Measurements from ENCODE around the gene PHKB.
A peak's percentile ranks its signal among the peaks of the same experiment; 100 is the strongest.
"Not testable (repeated sequence)": the region's sequence is repeated elsewhere in the genome, so short reads cannot be mapped to it uniquely, and the experiment has no call there.

The PHKB gene

GRCh38 chr16:47631131-47631530 is 170.0 kb downstream of the PHKB start:
- DNase-seq: no peak

DNA sequence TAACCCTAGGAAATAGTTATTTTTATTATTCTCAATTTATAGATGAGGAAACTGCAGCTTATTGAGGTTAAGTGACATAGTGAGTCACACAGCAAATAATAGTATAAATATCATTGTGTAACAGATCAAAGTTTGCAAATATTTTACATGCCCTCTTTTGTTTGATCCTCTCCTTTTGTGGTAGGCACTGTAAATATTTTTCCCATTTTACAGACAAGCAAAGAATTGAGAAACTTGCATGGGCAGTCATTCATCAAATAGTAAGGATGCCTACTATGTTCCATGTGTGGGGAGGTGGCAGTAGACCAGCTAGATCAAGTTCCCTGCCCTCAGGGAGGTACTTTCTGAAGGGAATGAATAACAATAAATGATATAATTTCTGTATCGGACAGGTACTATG is 173.0 kb downstream of the PHKB start:
- no peak for DNase-seq

DNA sequence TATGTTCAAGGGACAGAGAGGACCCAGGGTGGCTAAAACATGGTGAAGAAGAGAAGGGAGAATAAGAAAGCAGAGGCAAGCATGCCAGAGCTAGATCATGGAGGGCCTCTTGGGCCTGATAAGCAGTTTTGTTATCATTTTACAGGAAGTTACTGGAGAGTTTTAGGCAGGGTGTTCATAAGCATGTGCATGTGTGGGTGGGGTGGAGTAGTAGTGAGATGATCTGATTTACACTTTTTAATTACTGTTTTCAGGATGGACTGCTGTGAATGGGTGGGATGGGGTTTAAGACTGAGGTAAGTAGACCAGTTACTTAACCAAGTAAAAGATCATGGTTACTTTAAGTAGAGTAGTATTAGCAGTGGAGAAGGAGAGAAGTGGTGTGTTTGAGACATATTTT is 173.6 kb downstream of the PHKB start:
- no peak for DNase-seq

- DNase-seq: no peak
These were observed 175.5 kb downstream of the PHKB start for GRCh38 chr16:47636501-47637099.

- DNase-seq: no peak
These were observed 177.0 kb downstream of the PHKB start for GRCh38 chr16:47638175-47638574.

GRCh38 chr16:47640661-47641060 is 179.5 kb downstream of the PHKB start:
- DNase-seq: no peak

DNA sequence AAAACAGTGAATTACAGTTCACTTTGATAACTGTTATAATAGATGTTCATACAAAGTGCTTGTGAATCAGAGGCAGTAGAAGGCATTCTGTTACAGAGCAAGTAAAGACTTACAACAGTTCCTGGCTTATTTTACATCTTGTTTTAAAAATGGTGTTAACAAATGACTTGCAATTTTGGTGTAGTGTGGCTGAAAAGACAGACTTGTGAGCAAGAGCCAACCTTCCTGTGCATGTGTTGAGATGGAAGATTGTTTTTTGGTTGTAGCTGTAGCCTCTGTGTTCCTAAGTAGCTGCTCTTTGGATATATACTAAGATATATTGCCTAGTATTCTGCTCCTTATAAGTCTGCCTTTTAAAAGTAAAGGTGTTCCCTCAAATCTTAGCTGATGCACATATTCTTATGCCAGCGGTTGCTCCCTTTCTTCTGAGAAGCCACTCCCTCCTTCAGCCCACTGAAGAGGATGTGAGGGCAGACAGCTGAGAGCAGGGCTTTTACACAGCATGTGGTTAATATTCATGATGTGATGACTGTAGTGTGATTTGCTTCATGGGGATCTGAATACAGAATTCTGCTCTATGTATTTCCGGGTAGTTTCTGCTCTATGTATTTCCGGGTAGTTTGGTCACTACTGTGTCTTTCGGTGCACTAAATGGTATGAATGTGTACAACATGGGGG is 182.3 kb downstream of the PHKB start:
- peak; percentile 18 for DNase-seq

DNA sequence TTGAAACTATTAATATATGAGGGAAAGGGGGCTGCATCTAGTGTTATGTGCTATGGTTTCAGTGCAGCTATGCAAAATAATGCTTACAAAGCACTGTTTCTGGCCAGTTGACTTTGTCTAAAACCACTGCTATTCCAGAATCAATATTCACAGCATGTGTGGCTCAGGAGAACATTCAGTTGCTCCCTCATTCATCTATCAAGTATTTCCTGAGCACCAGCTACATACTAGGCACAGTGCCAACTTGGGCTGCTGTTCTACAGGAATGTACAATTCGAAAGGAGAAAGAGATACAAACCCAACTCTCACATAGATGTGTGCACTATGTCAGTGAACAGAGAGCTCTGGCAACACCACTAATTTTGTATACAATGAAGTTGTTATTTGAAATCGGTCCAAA is 183.0 kb downstream of the PHKB start:
- no peak for DNase-seq

- peak; percentile 5 for DNase-seq
These were observed 183.5 kb downstream of the PHKB start for GRCh38 chr16:47644661-47645060.

DNA sequence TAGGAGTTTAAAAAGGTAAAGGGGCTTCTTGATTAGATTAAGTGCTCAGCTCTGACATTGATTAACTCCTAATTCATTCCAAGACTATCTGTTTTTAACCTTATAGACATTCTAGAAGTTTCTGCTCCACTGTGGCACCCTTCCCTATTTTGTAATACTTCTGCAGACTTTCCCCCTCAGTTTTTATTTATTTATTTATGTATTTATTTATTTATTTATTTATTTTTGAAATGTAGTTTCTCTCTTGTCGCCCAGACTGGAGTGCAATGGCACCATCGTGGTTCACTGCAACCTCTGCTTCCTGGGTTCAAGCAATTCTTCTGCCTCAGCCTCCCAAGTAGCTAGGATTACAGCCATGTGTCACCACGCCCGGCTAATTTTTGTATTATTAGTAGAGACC is 185.8 kb downstream of the PHKB start:
- DNase-seq: no peak

- DNase-seq: no peak
These were observed 195.9 kb downstream of the PHKB start for GRCh38 chr16:47657032-47657431.

DNA sequence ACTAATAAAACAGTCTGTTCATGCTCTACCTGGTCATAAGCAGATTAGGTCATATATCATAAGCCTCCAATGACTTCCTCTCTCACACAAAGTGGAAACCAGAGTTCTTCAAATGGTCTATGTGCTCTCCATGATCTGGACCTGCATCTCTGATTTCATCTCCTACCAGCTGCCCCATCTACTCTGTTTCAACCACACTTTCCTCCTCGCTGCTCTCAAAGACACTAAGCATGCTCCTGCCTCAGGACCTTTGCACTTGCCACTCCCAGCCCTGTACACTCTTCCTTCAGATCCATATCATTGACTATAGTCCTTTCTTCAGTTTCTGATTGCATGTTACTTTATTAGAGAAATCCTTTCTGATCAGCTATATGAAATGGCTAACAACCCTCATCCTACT is 196.8 kb downstream of the PHKB start:
- DNase-seq: no peak

GRCh38 chr16:47660540-47660939 is 199.4 kb downstream of the PHKB start:
- DNase-seq: peak; percentile 10

DNA sequence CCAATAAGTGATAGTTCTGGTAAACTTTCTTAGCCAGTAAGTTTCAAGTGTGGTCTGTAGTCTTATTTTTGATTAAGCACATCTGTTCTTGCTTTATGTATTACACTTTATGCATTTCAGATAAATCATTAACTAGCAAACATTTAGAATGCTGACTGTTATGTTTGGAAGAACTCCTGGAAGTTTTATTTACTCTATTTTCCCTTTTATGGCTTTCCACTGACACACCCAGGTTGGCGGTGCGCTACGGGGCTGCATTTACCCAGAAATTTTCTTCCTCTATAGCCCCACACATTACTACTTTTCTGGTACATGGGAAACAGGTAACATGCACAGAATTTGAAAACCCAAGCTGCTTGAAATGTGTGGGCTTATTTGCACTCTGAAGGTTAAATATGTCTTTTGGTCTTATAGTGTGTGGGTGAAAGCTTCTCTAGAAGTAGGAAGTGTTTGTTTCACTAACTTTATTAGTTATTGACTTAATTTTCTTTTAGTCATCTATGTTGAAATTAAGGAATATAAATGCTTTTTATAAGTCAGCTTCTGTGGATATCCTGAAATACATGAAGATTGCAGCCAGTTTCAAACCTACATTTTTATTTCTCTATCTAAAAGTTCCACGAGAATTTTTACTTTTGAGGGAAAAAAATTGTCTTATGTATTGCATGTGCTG is 203.7 kb downstream of the PHKB start:
- no peak for DNase-seq

GRCh38 chr16:47666434-47666833 is 205.3 kb downstream of the PHKB start:
- DNase-seq: no peak

GRCh38 chr16:47667956-47668355 is 206.8 kb downstream of the PHKB start:
- no peak for DNase-seq

- no peak for DNase-seq
These were observed 211.3 kb downstream of the PHKB start for GRCh38 chr16:47672475-47672874.

- DNase-seq: no peak
These were observed 215.6 kb downstream of the PHKB start for GRCh38 chr16:47676635-47677177.

DNA sequence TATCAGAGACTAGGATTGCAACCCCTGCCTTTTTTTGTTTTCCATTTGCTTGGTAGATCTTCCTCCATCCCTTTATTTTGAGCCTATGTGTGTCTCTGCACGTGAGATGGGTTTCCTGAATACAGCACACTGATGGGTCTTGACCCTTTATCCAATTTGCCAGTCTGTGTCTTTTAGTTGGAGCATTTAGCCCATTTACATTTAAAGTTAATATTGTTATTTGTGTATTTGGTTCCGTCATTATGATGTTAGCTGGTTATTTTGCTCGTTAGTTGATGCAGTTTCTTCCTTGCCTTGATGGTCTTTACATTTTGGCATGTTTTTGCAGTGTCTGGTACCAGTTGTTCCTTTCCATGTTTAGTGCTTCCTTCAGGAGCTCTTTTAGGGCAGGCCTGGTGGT is 220.4 kb downstream of the PHKB start:
- DNase-seq: not testable (repeated sequence)

GRCh38 chr16:47687694-47688093 is 226.6 kb downstream of the PHKB start:
- DNase-seq: no peak

- DNase-seq: no peak
These were observed 232.1 kb downstream of the PHKB start for GRCh38 chr16:47693226-47693625.

DNA sequence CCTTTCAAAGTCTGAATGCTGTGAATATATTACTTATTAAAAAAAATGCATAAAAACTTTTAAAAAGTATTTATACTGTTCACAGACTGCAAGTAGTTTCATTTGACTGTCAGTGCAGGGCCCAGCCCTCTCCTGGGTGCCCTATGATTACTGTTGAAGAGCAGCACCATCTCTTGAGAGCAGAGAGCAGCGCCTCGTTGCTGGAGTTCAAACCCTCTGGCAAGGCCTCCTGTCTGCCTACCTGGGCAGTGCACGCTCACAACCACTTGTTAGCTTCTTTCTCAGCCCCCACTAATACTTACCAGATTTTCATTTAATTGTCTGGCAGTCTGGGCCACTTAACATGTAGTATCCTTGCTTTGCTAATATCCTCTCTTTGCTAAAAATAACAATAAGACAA is 233.4 kb downstream of the PHKB start:
- DNase-seq: no peak

DNA sequence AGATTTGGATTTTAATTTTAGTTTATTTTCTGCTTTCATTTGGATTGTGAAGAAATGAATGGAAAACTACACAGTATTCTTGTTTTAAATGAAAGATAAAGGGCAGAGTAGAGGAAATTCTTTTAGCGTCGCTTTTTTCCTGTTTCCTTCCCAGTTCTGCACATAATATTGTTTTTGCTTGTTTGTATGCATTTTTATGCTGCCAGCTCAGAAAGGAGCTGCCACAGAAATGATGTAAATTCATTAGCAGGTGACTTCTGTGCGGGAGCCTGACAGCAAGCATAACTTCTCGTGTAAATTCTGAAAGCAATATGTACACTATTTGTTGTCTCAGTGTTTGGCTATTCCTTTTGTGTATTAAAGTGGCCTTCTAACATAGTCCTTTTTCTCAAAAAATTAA is 234.6 kb downstream of the PHKB start:
- no peak for DNase-seq

- no peak for DNase-seq
These were observed 236.7 kb downstream of the PHKB start for GRCh38 chr16:47697826-47698225.

All from MV-4-11 (cell line).